ENCODE results near the gene SFSWAP. TPM values are rescaled to one million over a fixed set of nuclear protein-coding genes. Genes with fewer than 3 reads are reported as not detected.

The SFSWAP gene
- total and polyA plus RNA-seq, 2 of the 13 experiments (the other 11 are each of a cell fraction or from before 2014, with no cell fraction given): 17.1 to 27.7 TPM

GRCh38 chr12:131815131-131815530 is 104.2 kb downstream of the SFSWAP start (continued):
- TF ChIP-seq SAP130 (CRISPR knock-in tag; IDR thresholded peaks at IDR 0.05; ENCODE audit: low read depth): no peak
- no peak for TF ChIP-seq HMGXB3 (CRISPR knock-in tag; IDR thresholded peaks at IDR 0.05; ENCODE audit: borderline replicate concordance)
- TF ChIP-seq ZNF670 (CRISPR knock-in tag; IDR thresholded peaks at IDR 0.05; ENCODE audit: borderline replicate concordance): no peak

- Histone ChIP-seq H3K27ac (ENCODE audit: extremely low read length, insufficient read depth, low read length) (no peak overlapping the region), H3K36me3 (replicated peaks in 1 of 2; ENCODE audit: control insufficient read depth in 1 of 2, insufficient read depth in 2 of 2, low read length in 2 of 2) (no peaks in the 10 kb centered on the region), H3K4me2 (ENCODE audit: low read depth, low read length) (no peak overlapping the region), H3K79me2 (ENCODE audit: insufficient read depth, low read length) (no peaks in the 10 kb centered on the region), H3K27me3 (ENCODE audit: control insufficient read depth in 1 of 2, insufficient read depth in 2 of 2, low read length in 2 of 2) (no peaks in the 10 kb centered on the region; a peak in 1 of 5 replicates), H2AFZ (ENCODE audit: low read length) (no peak overlapping the region), H3K4me3 (replicated peaks in 1 of 3; ENCODE audit: insufficient read depth in 1 of 3, low read depth in 2 of 3, low read length in 3 of 3) (no peak overlapping the region), H4K20me1 (ENCODE audit: insufficient read depth, low read length) (no peaks in the 10 kb centered on the region), H3K4me1 (ENCODE audit: insufficient read depth, low read length) (peaks cover 24% of the 10 kb centered on the region), H3K9me3 (ENCODE audit: low read length) (peaks cover 23% of the 10 kb centered on the region), H3K9ac (ENCODE audit: insufficient read depth, low read depth, low read length) (no peak overlapping the region)
- POLR2A ChIA-PET: no interaction called here
- no peak for DNase-seq (ENCODE audit: low spot score)
- intact Hi-C loops (cut with micrococcal nuclease; ENCODE audit: unreplicated experiment) (no loop called here), in situ Hi-C loops (cut with HindIII; ENCODE audit: extremely low pct_ligation_motif_present, low pct_unique_long_range_greater_than_20kb) (no loop called here)
- ATAC-seq: no peak
- CTCF ChIA-PET (ENCODE audit: low intra/inter-chr PET ratio, low total read pairs): no interaction called here
- WGBS (ENCODE audit: low lambda C conversion rate): 72% methylated on average over 5 of the region's 5 CpGs
- no TSS peak for BruUV-seq (replicated peaks)
- no peak for FAIRE-seq
- no peak for TF ChIP-seq ATAD3A (CRISPR knock-in tag; IDR thresholded peaks at IDR 0.05)
- TF ChIP-seq TFDP2 (CRISPR knock-in tag; IDR thresholded peaks at IDR 0.05): no peak
- no peak for TF ChIP-seq ZNF646 (CRISPR knock-in tag; IDR thresholded peaks at IDR 0.05)
- TF ChIP-seq ATF2 (CRISPR knock-in tag; IDR thresholded peaks at IDR 0.05): no peak
- no peak for TF ChIP-seq RXRA (CRISPR knock-in tag; IDR thresholded peaks at IDR 0.05)
- TF ChIP-seq ZNF766 (CRISPR knock-in tag; IDR thresholded peaks at IDR 0.05; ENCODE audit: borderline replicate concordance): no peak
- TF ChIP-seq SIN3B (IDR thresholded peaks at IDR 0.05; ENCODE audit: low read length): no peak
These were observed 105.6 kb downstream of the SFSWAP start for GRCh38 chr12:131816495-131816894.
